Stimulated activated CD4-positive, alpha-beta T cell treated with anti-CD3 and anti-CD28 coated beads, Interleukin-2, amount 100 ng/mL, for 48 hours (primary cell): ENCODE results near the gene AFF4.
"Not testable (repeated sequence)": the region's sequence is repeated elsewhere in the genome, so short reads cannot be mapped to it uniquely, and the experiment has no call there.

Experiments
- DNase-seq, 2 donors: peaks; one replicate each; pipeline ENCODE4 v3.0.0-alpha.2; 2020

Gene AFF4

DNA sequence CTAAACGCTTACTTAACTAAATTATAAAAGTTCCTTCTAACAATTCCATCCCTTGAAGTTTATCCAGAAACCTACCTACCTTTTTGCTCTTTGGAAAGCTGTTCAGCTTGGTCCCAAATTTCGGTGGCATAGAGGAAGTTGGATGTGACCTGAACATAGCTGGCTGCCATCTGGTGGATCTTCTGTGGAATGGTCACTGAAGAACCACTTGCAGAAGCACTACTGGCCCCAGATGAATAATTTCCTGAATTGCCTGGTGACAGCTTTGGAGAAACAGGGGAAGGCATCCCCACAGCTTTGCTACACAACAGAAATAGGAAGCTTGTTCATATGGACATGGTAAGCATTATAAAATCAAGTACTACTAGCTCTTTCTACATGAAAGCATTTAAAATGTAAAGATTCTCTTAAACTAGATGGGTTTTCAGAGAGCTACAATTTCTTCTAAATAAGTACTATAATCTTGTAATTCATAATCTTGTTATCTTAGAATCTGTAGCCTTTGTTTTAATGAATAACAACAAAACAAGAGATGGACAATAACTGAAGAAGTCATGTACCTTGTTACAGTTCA lies 80.1 kb downstream of the AFF4 start:
- DNase-seq, result no peak

DNA sequence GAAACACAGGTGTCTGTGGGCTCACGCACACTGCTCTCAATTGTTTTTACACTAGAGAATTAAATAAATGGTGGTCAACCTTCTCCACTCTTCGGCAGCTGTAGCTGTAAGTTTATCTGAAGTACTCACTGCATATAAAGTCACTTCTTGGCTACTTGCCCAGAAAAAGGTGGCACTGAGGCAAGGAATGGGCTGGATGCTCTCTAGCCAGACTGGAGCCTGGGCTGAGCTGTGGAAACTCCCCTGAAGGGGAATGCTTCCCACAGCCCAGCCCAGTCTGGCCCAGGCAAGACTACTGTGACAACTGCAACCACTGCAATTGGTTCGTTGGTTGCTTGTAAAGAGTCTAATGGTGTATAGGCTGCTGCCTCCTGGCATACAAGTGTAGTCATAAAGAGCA lies 85.5 kb downstream of the AFF4 start:
- no peak for DNase-seq

DNA sequence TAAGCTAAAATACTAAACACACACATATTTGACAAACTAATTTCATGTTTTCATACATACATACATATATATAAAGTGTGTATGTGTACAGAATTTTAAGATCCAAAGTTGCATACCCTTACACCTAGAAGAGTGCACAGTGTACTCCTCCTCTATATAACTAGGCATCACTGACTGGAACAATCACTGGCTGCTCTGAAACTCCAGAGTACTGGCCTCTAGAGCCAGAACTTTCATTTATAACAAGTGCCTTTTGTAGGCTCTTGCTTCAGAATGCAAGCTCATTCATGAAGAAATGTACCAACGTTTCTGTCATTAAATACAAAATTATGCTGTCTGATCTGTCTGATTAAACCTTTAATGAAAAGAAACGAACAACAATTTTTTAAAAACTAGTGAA lies 86.0 kb downstream of the AFF4 start:
- DNase-seq, result no peak

DNA sequence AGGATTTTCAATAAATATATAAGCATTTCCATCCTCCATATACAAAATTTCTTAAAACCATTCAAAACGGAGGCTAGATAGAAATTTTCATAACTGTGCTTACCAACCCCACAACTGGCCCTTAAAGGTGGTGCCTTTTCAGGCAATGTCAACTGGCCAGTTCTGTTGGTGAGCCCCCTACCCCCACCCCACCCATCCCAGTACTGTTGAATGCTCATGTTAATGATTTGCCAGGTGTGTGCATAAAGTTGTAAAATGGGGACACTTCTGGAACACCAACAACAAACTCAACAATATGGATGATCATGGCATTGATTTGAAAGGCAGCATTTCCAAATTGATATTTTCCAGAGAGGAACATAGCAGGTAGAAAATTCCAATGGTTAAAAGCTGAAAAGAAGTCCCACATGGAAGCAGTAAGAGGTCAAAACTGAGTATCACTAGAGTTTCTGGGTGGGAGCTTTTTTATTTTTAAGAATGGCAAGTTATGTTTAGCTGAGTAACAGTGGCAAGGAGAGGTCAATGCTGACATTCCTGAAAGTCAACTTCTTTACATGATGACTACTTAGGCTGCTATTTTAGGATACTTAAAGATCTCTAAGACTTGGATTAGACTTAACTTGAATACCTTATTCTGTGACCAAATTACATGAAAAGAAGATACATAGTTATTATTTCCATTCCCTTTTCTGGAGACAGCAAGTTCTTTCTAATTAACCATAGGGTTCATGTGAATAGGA lies 87.2 kb downstream of the AFF4 start:
- no peak for DNase-seq

DNA sequence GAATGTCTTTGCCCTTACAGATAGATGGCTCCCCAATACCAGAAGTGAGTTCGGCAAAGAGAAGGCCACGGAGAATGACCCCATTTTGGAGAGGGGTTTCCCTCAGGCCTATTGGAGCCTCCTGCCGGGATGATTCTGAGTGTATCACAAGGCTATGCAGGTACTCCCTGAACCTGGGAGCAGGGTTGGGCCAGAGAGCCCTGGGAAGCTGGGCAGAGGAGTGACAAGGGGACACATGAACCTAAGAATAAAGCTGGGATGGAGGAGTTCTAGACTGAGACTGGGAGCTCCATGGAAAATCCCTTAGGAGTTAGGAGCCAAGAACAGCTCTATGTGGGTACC lies 89.5 kb downstream of the AFF4 start:
- DNase-seq, result no peak

DNA sequence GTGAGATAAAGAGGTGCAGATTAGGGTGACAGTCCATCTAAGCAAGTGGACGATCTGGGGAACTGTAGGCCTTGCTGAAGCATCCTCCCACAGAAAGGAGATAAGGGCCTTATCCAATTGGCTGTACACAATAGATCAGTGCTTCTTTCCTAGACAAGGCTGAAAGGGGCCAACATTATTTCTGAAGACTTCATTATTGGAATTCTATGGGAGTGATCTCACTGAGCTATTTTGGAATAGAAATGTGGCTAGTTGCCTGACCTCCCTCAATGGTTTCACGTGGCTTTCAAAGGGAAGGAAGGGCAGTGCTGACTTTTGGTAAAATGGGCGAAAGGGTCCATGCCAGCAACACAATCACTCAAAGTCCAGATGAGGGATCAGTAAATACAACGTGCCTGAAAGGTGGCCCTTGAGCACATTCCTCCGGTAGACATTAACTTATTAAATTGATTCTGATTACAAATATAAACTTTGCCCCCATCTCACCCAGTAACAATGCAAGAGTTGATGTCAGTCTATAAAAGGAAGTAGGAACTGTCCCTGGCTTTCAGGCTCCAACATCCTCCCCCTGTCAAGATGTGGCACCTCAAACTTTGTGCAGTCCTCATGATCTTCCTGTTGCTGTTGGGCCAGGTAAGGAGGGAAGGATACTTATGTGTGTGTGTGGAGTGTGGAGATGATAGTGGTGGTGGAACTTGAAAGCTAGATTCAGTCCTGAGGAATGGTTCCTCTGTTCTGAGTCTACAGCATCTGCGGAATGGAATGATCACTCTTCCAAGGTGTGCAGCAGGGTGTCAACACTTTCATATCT lies 90.1 kb downstream of the AFF4 start, which contains the start of gene LEAP2:
Gene LEAP2 (plus strand): TSS at position 550 of the 811 bp plus-strand sequence. CDS start 27 bp downstream, at position 577.
- no peak for DNase-seq

DNA sequence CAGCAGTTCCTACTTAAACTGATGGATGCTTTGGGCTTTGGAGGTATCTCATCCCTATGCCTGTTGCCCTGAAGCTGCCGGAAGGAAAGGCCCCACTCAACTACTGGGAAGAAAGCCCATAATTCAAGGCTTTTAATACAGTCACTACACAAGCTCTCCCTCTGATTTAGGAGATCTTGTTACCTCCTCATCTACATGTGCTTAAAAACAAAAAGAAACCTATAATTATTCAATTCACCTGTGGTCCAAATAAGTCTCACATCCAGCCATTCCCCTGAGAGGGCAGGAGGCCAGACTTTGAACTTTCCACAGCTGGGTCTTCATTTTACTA lies 90.7 kb downstream of the AFF4 start:
- no peak for DNase-seq

DNA sequence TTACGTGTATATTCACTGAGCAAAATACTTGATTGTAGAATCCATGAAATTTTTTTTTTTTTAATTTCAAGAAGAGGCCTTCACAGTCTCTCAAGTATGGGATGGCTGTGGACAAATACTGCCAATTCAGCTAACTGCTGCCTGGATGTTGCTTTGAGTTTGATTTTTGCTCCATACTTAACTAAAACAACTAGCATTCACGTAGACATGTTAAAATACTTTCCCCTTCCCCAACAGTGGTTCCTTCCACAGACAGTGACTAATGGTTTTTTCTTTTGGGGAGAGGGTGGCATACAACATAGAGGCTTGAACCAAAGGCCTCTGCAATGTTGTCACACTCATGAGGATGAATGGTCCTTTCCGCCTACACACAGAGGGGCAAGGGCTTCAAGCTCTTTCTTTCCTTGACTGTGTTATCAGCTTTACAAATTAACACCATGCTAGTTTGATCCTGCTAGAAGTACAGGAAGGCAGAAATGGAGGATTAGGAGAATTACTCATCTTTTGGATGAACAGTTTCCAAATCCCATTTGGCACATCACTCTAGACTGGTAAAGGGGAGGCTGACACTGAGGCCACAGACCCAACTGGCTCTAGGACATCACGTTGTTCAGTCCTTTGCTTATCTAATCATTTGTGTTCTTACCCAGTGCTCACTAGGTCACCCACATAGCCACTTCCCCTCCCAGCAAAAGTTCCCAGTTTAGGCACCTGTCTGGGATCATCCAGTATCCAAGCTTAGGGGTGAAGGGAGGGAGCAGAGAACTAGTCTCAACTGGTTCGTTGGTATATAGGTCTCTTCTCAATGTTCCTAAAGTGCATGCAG lies 91.8 kb downstream of the AFF4 start:
- no peak for DNase-seq

DNA sequence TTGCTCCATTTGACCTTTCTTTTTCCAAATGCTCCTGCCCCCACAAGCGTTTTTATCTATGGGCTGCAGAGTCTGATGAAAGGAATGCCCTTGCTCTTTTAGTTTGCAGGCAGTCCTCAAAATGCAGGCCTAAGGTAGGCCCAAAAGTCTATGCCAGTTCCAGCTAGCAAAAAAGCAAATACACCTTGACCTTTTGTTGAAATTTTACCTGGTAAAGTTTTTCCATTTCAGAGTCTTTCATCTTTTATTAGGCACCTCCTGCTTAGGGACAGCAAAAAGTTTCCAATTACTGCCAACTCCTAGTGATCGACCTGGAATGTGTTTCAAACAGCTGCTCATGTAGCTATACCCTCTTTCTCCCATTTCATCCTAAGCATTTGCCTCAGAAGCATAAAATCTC lies 92.6 kb downstream of the AFF4 start:
- no peak for DNase-seq

DNA sequence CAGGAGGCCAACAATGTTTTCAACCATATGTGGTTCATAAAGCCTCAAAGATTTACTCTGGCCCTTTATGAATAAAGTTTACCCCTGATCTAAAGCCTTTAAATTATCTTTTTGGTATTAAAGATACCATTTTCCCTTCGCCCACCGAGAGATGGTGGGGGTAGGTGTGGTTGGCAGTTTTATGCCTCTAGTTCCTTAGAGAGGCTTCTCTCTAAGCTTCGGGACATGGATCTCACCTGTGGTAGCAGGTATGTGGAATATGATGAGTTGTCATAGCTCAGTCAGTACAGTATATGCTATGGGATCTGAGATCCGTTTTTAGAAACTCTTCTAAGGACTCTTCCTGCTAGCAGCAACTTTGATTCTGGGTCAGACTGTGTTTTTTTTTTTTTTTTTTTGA lies 94.7 kb downstream of the AFF4 start:
- DNase-seq, result no peak

DNA sequence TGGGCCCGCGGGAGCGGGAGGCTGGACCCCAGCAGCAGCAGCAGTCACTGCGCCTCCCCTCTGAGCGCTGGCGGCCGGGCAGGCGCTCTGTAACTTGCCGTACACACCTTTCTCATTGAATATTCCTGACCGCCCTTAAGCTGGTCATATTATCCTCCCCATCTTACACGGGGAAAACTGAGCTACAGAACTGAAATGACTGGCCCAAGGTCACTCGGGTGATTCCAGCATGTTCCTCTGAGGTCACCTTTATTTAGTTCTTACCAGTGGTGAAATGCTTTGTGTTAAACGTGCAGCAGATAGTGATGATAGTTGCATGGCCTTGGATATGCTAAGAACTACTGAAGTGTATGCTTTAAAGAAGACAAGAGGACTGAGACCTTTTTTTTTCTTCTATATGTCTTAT lies 96.4 kb downstream of the AFF4 start:
- no peak for DNase-seq

DNA sequence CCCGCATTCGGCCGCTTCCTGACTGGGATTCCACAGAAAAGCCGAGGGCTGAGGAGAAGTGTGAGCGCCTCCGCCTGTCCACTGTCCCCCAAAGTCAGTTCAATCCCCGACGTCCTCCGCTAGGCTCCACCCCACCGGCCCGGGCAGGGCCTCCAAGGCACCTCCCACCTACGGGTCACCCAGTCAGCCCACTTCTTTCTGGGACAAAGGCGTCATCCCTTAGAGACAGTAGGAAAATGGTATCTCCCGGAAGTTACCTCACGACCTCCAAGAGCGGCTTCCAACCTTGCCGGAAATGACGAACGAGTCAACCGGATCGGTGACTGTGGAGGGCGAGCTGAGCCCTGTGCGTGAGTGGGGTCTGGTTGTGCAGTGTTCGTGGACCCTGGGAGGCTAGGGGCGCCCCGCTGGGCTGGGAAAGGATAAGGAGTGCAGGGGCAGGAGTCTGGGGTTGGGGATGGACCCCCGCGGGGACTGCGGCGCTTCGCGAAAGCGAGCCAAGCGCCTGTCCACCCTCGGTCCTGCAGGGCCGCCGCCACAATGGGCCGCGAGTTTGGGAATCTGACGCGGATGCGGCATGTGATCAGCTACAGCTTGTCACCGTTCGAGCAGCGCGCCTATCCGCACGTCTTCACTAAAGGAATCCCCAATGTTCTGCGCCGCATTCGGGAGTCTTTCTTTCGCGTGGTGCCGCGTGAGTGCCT lies 96.9 kb downstream of the AFF4 start, which contains the start of the genes GDF9 and UQCRQ:
Gene GDF9 (minus strand): TSS at position 128 of the 704 bp plus-strand sequence. CDS start 1,936 bp downstream, outside the sequence.
Gene UQCRQ (plus strand): TSS at position 301 of the 704 bp plus-strand sequence. CDS start 240 bp downstream, at position 541.
- DNase-seq, result peak; percentile 77 to 83

DNA sequence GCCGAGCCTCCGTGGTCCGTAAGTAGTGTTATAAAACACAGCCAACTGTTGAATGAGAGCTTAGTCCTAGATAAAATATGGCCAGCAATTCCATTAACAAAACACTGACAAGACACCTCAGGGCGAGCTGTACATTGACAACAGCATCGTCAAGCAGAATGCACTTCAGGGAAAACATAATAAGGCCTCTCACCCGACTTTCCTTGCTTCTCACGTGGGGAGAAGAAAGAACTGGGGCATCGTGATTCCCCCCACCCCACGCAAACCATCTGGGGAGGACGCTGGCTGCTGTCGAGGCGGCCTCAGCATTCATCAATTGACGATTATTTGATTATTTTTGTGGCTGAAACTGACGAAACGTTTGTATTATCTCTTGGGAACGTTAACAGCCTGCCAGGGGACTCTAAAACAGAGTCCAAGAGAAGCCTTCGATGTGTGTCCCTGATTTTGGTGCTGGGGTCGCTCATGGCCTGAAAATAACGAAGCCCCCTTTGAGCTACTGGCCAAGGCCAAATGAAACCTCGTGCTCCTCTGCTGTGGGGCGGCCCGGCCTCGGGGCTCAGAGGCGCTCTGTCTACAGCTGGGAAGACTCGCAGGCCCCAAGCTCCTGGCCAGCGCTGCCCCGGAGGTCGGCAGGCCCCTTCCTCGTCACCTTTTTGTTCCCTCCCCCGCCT lies 97.6 kb downstream of the AFF4 start:
- DNase-seq, result no peak

DNA sequence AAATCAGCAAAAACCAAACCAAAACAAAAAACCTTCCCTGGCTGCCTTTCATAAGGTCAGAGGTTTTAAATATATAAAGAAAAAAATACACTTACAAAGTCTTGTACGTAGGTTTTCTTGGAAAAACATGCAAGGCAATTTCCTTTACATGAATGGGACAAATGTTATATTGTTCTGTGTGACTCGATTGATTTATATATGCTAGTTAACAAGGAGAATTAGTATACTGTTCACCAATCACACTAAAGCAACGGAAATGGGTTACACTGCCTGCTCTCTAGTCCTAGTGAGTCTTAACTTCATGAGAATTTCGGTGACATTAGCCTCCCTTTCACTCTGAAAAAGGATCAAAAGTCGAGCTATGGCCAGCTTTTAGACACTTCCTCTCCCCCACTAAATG lies 102.7 kb downstream of the AFF4 start:
- no peak for DNase-seq

DNA sequence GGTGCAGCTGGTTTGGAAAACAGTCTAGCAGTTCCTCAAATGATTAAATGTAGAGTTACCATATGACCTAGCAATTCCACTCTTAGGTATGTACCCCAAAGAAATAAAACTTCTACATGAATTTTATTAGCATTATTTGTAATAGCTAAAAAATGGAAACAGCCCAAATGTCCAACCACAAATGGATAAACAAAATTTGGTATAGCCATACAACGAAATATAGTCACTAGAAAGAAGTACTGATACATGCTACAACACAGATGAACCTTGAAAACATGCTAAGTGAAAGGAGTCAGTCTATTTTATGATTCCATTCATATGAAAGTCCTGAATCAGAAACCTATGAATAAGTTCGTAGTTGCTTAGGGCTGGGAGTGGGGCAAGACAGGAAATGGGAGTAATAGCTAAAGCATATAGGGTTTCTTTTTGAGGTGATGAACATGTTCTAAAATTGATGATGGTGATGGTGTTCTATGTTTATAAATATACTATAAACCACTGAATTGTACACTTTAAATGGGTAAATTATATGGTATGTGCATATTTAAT lies 103.5 kb downstream of the AFF4 start:
- no peak for DNase-seq

DNA sequence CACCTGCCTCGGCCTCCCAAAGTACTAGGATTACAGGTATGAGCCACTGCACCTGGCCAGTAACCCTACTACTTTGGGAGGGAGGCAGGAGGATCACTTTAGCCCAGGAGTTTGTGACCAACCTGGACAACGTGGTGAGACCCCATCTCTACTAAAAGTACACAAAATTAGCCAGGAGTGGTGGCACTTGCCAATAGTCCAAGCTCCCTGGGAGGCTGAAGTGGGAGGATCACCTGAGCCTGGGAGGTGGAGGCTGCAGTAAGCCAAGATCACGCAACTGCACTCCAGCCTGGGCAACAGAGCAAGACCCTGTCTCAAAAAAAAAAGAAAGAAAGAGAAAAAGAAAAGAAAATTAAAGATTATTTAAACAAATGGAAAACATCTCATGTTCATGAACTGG lies 107.4 kb downstream of the AFF4 start:
- no peak for DNase-seq

DNA sequence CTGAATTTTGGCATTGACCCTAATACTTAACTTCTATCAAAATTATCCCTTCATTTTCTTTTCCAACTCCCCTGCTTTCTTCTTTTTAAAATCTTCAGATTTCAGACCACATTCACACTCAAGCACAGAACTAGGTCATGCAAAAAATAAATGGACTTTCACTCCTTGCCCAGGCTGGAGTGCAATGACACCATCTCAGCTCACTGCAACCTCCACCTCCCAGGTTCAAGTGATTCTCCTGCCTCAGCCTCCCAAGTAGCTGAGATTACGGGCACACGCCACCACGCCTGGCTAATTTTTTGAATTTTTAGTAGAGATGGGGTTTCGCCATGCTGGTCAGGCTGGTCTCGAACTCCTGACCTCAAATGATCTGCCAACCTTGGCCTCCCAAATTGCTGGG lies 108.4 kb downstream of the AFF4 start:
- DNase-seq, result not testable (repeated sequence)

DNA sequence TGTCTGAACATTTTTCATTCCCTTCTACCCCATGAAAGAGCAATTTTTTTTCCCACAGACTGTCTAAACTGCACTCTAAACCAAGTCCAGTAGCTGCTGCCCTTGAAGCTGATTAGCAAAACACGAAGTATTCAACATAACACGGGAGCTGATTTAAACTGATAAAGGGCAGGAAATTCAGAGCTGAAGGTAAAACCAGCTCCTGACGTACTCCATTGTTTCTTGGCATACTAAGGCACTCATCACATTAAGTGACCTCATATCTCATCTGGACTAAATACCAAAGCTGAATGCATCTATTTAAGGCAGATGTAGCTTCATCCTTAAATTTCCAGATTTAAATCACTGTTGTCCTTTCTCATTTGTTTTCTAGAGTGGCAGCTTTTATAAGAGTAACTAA lies 109.1 kb downstream of the AFF4 start:
- DNase-seq, result no peak

DNA sequence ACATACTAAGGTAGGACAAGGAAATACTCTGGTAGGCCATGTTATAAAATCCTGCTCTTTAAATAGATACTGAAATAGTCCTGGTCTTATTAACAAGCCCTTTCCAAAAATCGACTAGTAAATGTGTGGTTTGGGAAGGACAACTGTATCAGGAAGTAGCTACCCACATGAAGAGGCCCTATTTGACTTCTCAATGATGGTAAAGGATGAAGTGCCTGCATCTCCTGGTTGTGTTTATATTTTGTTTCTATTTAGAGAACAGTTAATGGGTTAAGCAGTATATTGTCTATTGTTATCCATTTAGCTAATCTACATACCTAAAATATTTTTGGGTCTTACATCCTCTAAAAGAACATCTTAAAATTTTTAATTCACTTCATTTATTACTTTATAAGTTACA lies 109.6 kb downstream of the AFF4 start:
- no peak for DNase-seq

DNA sequence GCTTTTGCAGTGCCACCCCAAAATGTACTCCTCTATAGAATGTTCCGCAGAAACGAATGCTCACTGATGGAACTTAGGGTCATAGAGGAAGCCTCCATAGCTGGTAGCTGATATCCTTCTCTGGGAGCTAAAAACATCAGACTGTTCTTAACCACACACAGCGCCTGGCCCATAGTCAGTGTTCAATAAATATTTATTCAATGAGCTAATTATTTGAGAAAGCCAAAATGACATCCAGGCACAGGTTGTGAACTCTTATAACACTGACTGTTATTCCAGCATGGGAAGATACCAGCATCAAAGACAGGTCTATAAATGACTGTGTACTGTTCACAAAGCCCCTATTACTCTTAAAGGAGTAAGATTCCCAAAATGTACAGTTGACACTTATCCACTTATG lies 110.1 kb downstream of the AFF4 start:
- no peak for DNase-seq

DNA sequence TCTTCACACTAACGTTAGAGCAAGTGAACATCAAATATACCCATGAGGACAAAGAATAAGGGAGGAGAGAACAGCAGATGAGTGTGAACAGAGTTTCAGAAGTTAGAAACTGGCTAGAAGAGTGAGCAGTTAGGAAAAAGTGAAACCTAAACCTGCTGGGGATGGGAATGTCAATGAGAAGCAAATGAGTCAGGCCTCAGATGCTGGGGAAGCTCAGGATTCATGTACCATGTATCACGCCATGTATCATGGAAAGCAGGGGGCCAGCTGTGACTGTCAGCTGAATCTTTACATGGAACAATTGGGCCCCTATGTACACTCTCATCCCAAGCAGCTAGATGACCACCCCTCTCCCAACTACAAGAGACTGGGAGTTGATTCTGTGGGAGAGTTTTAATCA lies 113.4 kb downstream of the AFF4 start:
- DNase-seq, result no peak

DNA sequence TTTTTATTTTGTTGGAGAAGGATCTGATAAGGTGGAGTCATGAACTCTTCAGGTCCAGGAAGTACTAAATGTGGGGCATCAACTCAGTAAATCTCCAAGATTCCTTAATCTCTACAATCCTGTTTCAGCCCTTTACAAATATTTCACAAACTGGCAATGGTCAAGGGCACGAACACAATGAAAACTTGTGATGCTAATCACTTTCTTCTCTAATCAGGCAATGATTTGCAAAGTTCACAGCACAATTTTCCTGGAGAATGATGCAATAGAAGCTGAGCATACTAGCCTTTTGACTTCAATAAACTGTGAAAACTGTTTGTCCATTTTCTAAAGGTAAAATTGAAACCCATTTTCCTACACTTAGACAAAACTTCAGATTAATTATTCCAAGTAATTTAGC lies 114.1 kb downstream of the AFF4 start:
- DNase-seq, result no peak
